SK-N-SH treated with all-trans-retinoic acid at 6 μM for 48 hours (cell line): ENCODE results near the gene HS3ST2.

Experiments
- BACH2 ChIP-seq: fragments of 250-450 bp; sonication (Bioruptor Pico); IDR thresholded peaks from 2 replicates; pipeline ENCODE4 v1.9.0; 2021; ENCODE audit warnings: mild to moderate bottlenecking, borderline replicate concordance
- GLIS3 ChIP-seq: fragments of 250-450 bp; sonication (Bioruptor Pico); IDR thresholded peaks from 2 replicates; pipeline ENCODE4 v1.5.0; 2020; ENCODE audit warnings: mild to moderate bottlenecking, moderate library complexity
- OSR1 ChIP-seq: fragments of 250-450 bp; sonication (Bioruptor Pico); IDR thresholded peaks from 2 replicates; pipeline ENCODE4 v1.8.0; 2022; ENCODE audit warnings: moderate library complexity, mild to moderate bottlenecking, inconsistent platforms
- ZFP3 ChIP-seq: fragments of 250-450 bp; sonication (Bioruptor Pico); IDR thresholded peaks from 2 replicates; pipeline ENCODE4 v1.5.0; 2020; ENCODE audit warnings: mild to moderate bottlenecking, moderate library complexity
- ZNF70 ChIP-seq: fragments of 450-650 bp; formaldehyde crosslinking; IDR thresholded peaks from 2 replicates; pipeline ENCODE4 v1.5.0; 2020; ENCODE audit warnings: mild to moderate bottlenecking, moderate library complexity
- TF ChIP-seq, protein P1 (sequence below): fragments of 250-450 bp; sonication (Bioruptor Pico); IDR thresholded peaks from 2 replicates; pipeline ENCODE4 v1.5.0; 2020; ENCODE audit warnings: mild to moderate bottlenecking, moderate library complexity
- TF ChIP-seq, protein P2 (sequence below): fragments of 250-450 bp; sonication (Bioruptor Pico); IDR thresholded peaks from 2 replicates; pipeline ENCODE4 v1.8.0; 2020; ENCODE audit warnings: mild to moderate bottlenecking, moderate library complexity, borderline replicate concordance
- TF ChIP-seq, protein P3 (sequence below): fragments of 250-450 bp; sonication (Bioruptor Pico); IDR thresholded peaks from 2 replicates; pipeline ENCODE4 v1.5.1; 2020; ENCODE audit warnings: low read depth, mild to moderate bottlenecking, moderate library complexity

DNA sequence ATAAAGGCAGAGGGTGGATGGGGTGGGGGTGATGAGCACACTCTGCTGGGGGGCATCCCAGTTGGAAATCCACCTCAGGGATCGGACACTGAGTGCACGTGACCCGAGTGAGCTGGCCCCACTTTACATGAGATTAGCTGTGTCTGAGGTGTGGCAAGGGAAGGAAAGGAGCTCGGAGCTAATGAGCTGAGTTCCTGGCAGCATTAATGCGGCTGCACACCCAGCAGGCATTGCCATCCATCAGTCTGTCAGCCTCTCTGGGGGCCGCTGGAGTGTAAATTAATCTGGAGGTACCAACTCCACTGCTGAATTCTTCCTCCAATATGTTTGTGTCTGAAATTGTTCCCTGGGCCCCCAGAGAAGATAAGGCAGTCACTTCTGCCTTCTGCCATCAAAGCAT lies 65.5 kb downstream of the HS3ST2 start:
- TF ChIP-seq, protein P1, sequence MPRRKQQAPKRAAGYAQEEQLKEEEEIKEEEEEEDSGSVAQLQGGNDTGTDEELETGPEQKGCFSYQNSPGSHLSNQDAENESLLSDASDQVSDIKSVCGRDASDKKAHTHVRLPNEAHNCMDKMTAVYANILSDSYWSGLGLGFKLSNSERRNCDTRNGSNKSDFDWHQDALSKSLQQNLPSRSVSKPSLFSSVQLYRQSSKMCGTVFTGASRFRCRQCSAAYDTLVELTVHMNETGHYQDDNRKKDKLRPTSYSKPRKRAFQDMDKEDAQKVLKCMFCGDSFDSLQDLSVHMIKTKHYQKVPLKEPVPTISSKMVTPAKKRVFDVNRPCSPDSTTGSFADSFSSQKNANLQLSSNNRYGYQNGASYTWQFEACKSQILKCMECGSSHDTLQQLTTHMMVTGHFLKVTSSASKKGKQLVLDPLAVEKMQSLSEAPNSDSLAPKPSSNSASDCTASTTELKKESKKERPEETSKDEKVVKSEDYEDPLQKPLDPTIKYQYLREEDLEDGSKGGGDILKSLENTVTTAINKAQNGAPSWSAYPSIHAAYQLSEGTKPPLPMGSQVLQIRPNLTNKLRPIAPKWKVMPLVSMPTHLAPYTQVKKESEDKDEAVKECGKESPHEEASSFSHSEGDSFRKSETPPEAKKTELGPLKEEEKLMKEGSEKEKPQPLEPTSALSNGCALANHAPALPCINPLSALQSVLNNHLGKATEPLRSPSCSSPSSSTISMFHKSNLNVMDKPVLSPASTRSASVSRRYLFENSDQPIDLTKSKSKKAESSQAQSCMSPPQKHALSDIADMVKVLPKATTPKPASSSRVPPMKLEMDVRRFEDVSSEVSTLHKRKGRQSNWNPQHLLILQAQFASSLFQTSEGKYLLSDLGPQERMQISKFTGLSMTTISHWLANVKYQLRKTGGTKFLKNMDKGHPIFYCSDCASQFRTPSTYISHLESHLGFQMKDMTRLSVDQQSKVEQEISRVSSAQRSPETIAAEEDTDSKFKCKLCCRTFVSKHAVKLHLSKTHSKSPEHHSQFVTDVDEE (CRISPR knock-in tag) = no peak
- no peak for TF ChIP-seq ZFP3 (CRISPR knock-in tag)
- TF ChIP-seq, protein P2, sequence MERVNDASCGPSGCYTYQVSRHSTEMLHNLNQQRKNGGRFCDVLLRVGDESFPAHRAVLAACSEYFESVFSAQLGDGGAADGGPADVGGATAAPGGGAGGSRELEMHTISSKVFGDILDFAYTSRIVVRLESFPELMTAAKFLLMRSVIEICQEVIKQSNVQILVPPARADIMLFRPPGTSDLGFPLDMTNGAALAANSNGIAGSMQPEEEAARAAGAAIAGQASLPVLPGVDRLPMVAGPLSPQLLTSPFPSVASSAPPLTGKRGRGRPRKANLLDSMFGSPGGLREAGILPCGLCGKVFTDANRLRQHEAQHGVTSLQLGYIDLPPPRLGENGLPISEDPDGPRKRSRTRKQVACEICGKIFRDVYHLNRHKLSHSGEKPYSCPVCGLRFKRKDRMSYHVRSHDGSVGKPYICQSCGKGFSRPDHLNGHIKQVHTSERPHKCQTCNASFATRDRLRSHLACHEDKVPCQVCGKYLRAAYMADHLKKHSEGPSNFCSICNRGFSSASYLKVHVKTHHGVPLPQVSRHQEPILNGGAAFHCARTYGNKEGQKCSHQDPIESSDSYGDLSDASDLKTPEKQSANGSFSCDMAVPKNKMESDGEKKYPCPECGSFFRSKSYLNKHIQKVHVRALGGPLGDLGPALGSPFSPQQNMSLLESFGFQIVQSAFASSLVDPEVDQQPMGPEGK (CRISPR knock-in tag) = no peak
- TF ChIP-seq, protein P3, sequence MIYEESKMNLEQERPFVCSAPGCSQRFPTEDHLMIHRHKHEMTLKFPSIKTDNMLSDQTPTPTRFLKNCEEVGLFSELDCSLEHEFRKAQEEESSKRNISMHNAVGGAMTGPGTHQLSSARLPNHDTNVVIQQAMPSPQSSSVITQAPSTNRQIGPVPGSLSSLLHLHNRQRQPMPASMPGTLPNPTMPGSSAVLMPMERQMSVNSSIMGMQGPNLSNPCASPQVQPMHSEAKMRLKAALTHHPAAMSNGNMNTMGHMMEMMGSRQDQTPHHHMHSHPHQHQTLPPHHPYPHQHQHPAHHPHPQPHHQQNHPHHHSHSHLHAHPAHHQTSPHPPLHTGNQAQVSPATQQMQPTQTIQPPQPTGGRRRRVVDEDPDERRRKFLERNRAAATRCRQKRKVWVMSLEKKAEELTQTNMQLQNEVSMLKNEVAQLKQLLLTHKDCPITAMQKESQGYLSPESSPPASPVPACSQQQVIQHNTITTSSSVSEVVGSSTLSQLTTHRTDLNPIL = no peak
- TF ChIP-seq OSR1 (CRISPR knock-in tag) = no peak
- no peak for TF ChIP-seq GLIS3 (CRISPR knock-in tag)
- TF ChIP-seq ZNF70 (CRISPR knock-in tag) = no peak
- TF ChIP-seq BACH2 = no peak
